ENCODE results near the gene MEX3D. TPM values are rescaled to one million over a fixed set of nuclear protein-coding genes. Genes with fewer than 3 reads are reported as not detected.

MEX3D gene
- total and polyA plus RNA-seq, 2 of the 4 experiments (the other 2 are of a cell fraction), result 9.1 to 9.6 TPM

GRCh38 chr19:1579222-1579621, 11.1 kb upstream of the MEX3D start:
- in situ Hi-C loops (cut with MboI; ENCODE audit: low sequenced_read_pairs), result no loop called here
- H3K4ac ChIP-seq (ENCODE audit: low read depth, low read length), result no peak overlapping the region
- no peaks in the 10 kb centered on the region for H3K9me1 ChIP-seq (ENCODE audit: insufficient read depth, low read length)
- H2AFZ ChIP-seq (replicated peaks; ENCODE audit: low read length, poor library complexity), result no peak overlapping the region
- H3K4me1 ChIP-seq (ENCODE audit: control insufficient read depth, insufficient read depth, low read length), result no peaks in the 10 kb centered on the region
- H3K27me3 ChIP-seq (ENCODE audit: control insufficient read depth, insufficient read depth, low read length), result no peaks in the 10 kb centered on the region
- intact Hi-C loops (cut with micrococcal nuclease), result no loop called here
- H2BK20ac ChIP-seq (ENCODE audit: low read depth, low read length), result no peak overlapping the region
- DNase-seq, result no peak
- H3K18ac ChIP-seq (ENCODE audit: low read depth, low read length), result no peak overlapping the region
- H2AK9ac ChIP-seq (replicated peaks; ENCODE audit: low read depth, low read length, poor library complexity), result no peak overlapping the region
- H3K4me3 ChIP-seq (ENCODE audit: insufficient read depth, low read depth, low read length), result no peak overlapping the region
- H4K91ac ChIP-seq (ENCODE audit: insufficient read depth, low read depth, low read length), result no peak overlapping the region
- no peak overlapping the region for H4K5ac ChIP-seq (ENCODE audit: low read depth, low read length)
- peaks cover 5 to 19% of the 10 kb centered on the region in 2 experiments for H3K79me1 ChIP-seq (ENCODE audit: low read depth in 1 of 2, low read length in 2 of 2)
- WGBS, 2 experiments (ENCODE audit: extremely low coverage in 2 of 2, insufficient read length in 1 of 2), result 98% methylated on average over 15 of the region's 20 CpGs; no CpG with 5 or more reads in 1 of the 2 experiments
- no peak overlapping the region for H3K4me2 ChIP-seq (ENCODE audit: low read depth, low read length)
- no peaks in the 10 kb centered on the region for H3K9me3 ChIP-seq (ENCODE audit: control insufficient read depth, insufficient read depth, low read length)
- no TSS peak for BruUV-seq (replicated peaks)
- H3K23ac ChIP-seq (ENCODE audit: low read depth, low read length), result no peak overlapping the region
- H2BK15ac ChIP-seq (ENCODE audit: low read depth, low read length), result no peak overlapping the region
- no peak overlapping the region for H3K27ac ChIP-seq (ENCODE audit: insufficient read depth, low read length)
- CTCF ChIA-PET, result no interaction called here
- peaks cover 49% of the 10 kb centered on the region for H3K36me3 ChIP-seq (ENCODE audit: control insufficient read depth, insufficient read depth, low read length)
- POLR2A ChIA-PET (ENCODE audit: unreplicated experiment), result no interaction called here
- H4K8ac ChIP-seq (ENCODE audit: low read depth in 2 of 2, low read length in 2 of 2), result no peak overlapping the region
- no peak overlapping the region for H3K9ac ChIP-seq (ENCODE audit: low read depth, low read length)
- no peak for ATAC-seq (ENCODE audit: low read depth)
- H4K20me1 ChIP-seq (ENCODE audit: insufficient read depth, low read length), result peaks cover 4% of the 10 kb centered on the region
- no peak overlapping the region for H3K14ac ChIP-seq (replicated peaks; ENCODE audit: low read depth, low read length)
- TF ChIP-seq RCOR1 (IDR thresholded peaks at IDR 0.05; ENCODE audit: insufficient replicate concordance, low read length), result no peak
- no peak for TF ChIP-seq NFE2L2 (IDR thresholded peaks at IDR 0.05; ENCODE audit: low read depth, low read length)
- no peak for TF ChIP-seq USF2 (IDR thresholded peaks at IDR 0.05; ENCODE audit: low read depth, low read length)
- no peak for TF ChIP-seq CHD1 (IDR thresholded peaks at IDR 0.05; ENCODE audit: low read depth, low read length)
- no peak for TF ChIP-seq MAZ (IDR thresholded peaks at IDR 0.05; ENCODE audit: borderline replicate concordance, low read depth, low read length)
- H2BK5ac ChIP-seq (ENCODE audit: low read depth, low read length, poor library complexity, severe bottlenecking), result no peak overlapping the region
- H2AK5ac ChIP-seq (ENCODE audit: low read depth, low read length), result no peak overlapping the region
- dilution Hi-C loops (cut with HindIII; ENCODE audit: low sequenced_read_pairs, unreplicated experiment), result no loop called here
- no peak overlapping the region for H2BK120ac ChIP-seq (ENCODE audit: low read depth, low read length)
- H3K56ac ChIP-seq (ENCODE audit: extremely low read depth, insufficient read depth, low read length), result no peak overlapping the region

Data from IMR-90 (cell line).